Calu3 (cell line): ENCODE results near the gene NLRC3. TPM values are rescaled to one million over a fixed set of nuclear protein-coding genes. Genes with fewer than 3 reads are reported as not detected.

Experiments
- BruUV-seq: library from RNA; stranded (reverse); fragments of 400-500 nt; replicated peaks from 2 replicates; lab custom pipeline; 2021; lab: Mats Ljungman, UMichigan
- CTCF ChIA-PET: fragments of 300-600 bp; sonication (Branson Sonifier 250); formaldehyde crosslinking; loops from one replicate; lab custom pipeline; 2022; ENCODE audit warnings: antibody characterized with exemption; lab: Charles Lee
- DNase-seq: peaks from one replicate; pipeline ENCODE4 v3.0.0; 2022
- H3K27ac Mint-ChIP-seq: one replicate; pipeline ENCODE4 v1.8.0; 2022; ENCODE audit warnings: mixed read lengths; ENCODE audit not compliant: unreplicated experiment
- H3K27me3 Mint-ChIP-seq: one replicate; pipeline ENCODE4 v1.8.0; 2022; ENCODE audit warnings: mixed read lengths; ENCODE audit not compliant: unreplicated experiment
- H3K36me3 Mint-ChIP-seq: one replicate; pipeline ENCODE4 v1.8.0; 2022; ENCODE audit warnings: mild to moderate bottlenecking, moderate library complexity, mixed read lengths; ENCODE audit not compliant: insufficient read depth, unreplicated experiment
- H3K4me1 Mint-ChIP-seq: one replicate; pipeline ENCODE4 v1.8.0; 2022; ENCODE audit warnings: mild to moderate bottlenecking, low read depth, mixed read lengths; ENCODE audit not compliant: unreplicated experiment
- H3K4me3 Mint-ChIP-seq: one replicate; pipeline ENCODE4 v1.8.0; 2022; ENCODE audit warnings: mild to moderate bottlenecking, low read depth, moderate library complexity, mixed read lengths; ENCODE audit not compliant: unreplicated experiment
- H3K9me3 Mint-ChIP-seq: one replicate; pipeline ENCODE4 v1.8.0; 2022; ENCODE audit warnings: low read depth, mixed read lengths; ENCODE audit not compliant: unreplicated experiment
- intact Hi-C: fragments of 100-400 bp; cut with micrococcal nuclease; formaldehyde crosslinking; loops from one replicate; pipeline ENCODE4 v1.10.0; 2022; ENCODE audit not compliant: unreplicated experiment
- total RNA-seq: library from RNA; stranded (reverse); gene quantifications from 2 replicates; pipeline ENCODE4 v1.2.3, GENCODE V29; 2022
- TF ChIP-seq, protein P1 (sequence below): fragments of 200-600 bp; IDR thresholded peaks from one replicate; pipeline ENCODE4 v1.8.0; 2022; ENCODE audit warnings: antibody characterized with exemption; ENCODE audit not compliant: unreplicated experiment

Gene NLRC3
- total RNA-seq, 1 experiment from 2014 or later: 0.42 TPM

DNA sequence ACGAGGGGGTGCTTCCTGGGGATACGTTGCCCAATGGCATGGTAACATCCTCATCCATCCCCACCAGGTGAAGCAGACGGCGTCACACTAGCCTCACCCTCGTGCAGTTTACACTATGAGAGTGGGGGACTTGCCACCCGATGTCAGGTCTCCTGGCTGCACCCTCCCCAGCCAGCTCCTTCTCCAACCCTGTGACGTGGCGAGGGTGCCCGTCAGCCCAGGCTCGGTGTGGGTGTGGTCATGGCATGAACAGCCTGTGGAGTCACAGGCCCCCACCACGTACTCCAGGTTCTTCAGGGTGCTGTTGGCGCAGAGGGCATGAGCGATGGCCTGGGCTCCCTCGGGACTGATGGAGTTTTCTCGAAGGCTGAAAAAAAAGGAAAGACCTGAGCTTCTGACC is 28.3 kb downstream of the NLRC3 start:
- Mint-ChIP-seq H3K27me3 (peaks cover 14% of the 10 kb centered on the region), H3K27ac (no peak overlapping the region), H3K4me3 (no peak overlapping the region), H3K36me3 (no peaks in the 10 kb centered on the region), H3K9me3 (peaks cover 10% of the 10 kb centered on the region), H3K4me1 (no peaks in the 10 kb centered on the region)
- TF ChIP-seq, protein P1, sequence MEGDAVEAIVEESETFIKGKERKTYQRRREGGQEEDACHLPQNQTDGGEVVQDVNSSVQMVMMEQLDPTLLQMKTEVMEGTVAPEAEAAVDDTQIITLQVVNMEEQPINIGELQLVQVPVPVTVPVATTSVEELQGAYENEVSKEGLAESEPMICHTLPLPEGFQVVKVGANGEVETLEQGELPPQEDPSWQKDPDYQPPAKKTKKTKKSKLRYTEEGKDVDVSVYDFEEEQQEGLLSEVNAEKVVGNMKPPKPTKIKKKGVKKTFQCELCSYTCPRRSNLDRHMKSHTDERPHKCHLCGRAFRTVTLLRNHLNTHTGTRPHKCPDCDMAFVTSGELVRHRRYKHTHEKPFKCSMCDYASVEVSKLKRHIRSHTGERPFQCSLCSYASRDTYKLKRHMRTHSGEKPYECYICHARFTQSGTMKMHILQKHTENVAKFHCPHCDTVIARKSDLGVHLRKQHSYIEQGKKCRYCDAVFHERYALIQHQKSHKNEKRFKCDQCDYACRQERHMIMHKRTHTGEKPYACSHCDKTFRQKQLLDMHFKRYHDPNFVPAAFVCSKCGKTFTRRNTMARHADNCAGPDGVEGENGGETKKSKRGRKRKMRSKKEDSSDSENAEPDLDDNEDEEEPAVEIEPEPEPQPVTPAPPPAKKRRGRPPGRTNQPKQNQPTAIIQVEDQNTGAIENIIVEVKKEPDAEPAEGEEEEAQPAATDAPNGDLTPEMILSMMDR: no peak
- CTCF ChIA-PET: interaction anchor here (0.6 kb wide), 1 partner anchor 25 kb away, joined by 3 read pairs; no protein-coding TSS in a partner anchor
- no peak for DNase-seq
- BruUV-seq: no TSS peak
- intact Hi-C loops: no loop called here

DNA sequence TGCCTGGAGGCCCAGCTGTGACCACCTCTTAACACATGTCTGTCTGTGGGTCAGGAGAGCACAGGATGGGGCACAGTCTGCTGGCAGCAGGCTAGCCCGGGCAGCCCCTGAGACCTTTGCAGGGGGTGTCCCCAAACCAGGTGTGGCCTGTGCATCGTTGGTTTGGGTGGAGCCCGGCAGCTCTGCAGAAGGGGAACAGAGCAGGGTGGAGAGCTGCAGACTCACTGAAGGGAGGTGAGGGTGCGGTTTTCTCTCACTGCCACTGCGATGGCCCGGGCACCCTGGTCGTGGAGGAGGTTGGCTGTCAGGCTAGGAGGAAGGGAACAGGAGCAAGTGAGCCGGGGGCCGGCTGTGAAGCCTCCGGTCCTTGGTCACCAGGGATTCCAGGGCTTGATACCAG is 28.8 kb downstream of the NLRC3 start:
- Mint-ChIP-seq H3K4me3 (no peak overlapping the region), H3K9me3 (peaks cover 10% of the 10 kb centered on the region), H3K27ac (no peak overlapping the region), H3K36me3 (no peaks in the 10 kb centered on the region), H3K27me3 (peaks cover 14% of the 10 kb centered on the region), H3K4me1 (no peaks in the 10 kb centered on the region)
- CTCF ChIA-PET: interaction anchor here (0.6 kb wide), 1 partner anchor 24 kb away, joined by 3 read pairs; no protein-coding TSS in a partner anchor
- TF ChIP-seq, protein P1: no peak
- BruUV-seq: no TSS peak
- DNase-seq: no peak
- intact Hi-C loops: no loop called here

DNA sequence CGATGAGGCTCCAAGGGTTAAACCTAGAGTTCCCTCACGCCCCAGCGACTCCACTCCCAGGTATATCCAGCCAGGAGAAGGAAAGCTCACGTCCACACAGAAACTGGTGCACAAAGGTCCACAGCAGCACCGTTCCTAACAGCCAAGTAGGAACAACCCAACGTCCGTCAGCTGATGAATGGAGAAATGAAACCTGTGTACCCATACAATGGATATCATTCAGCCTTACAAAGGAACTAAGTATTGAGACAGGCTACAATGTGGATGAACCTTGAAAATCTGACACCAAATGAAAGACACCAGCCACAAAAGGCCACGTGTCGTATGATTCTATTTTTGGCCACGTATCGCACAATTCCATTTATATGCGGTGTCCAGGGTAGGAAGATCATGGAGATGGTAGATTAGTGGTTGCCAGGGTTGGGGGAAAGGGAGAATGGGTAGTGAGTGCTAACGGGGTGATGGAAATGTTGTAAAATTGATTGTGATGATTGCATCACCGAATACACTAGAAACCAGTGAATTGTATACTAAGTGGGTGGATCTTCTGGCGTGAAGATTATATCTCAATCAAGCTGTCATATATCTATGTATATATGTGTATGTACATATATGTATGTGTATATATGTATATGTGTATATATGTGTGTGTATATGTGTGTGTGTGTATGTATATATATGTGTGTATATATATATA is 30.1 kb downstream of the NLRC3 start:
- H3K27me3 Mint-ChIP-seq: peaks cover 14% of the 10 kb centered on the region
- no peaks in the 10 kb centered on the region for H3K4me1 Mint-ChIP-seq
- intact Hi-C loops: no loop called here
- BruUV-seq: no TSS peak
- H3K4me3 Mint-ChIP-seq: no peak overlapping the region
- TF ChIP-seq, protein P1: no peak
- H3K27ac Mint-ChIP-seq: no peak overlapping the region
- CTCF ChIA-PET: no interaction called here
- H3K36me3 Mint-ChIP-seq: peaks cover under 1% of the 10 kb centered on the region
- DNase-seq: no peak
- peaks cover 10% of the 10 kb centered on the region for H3K9me3 Mint-ChIP-seq

DNA sequence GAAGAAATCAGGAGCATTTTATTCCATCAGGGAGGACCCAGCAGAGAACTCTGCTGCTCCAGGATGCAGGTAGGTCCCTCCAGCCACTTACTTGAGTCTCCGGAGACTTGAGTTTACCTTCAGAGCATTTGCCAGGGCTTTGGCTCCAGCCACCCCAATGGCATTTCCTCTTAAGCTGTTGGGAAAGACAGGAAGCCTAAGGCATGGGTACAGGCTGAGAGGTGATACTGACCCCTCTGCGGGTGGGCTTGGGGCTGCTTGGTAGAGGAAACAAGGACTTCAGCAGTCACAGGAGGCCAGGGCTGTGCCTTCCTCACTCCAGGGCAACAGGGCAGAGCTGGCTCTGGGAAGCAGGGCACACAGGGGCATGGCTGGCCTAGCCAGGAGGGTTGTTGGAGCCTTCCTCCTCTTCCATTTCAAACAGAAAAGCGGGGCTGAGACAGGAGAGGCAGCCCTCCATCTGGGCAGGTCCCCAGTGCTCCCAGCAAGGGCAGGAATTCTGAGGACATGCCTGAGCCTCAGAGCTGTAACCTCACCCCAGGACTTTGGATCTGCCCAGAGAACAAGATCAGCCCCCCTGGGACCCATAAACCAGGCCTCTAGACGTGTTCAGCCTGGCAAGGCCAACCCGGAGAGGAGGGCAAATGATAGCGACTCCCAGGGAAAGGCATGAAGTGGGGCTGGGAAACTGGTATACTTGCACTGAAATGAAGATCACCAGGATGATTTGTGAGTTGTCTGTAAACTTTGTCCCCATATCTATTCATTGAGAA is 34.4 kb downstream of the NLRC3 start:
- intact Hi-C loops: no loop called here
- CTCF ChIA-PET: no interaction called here
- BruUV-seq: no TSS peak

More for the DNA sequence above, 34.4 kb downstream of the NLRC3 start:
- TF ChIP-seq, protein P1: no peak
- no peak overlapping the region for H3K27ac Mint-ChIP-seq
- DNase-seq: no peak
- no peaks in the 10 kb centered on the region for H3K27me3 Mint-ChIP-seq
- no peak overlapping the region for H3K4me3 Mint-ChIP-seq
- no peaks in the 10 kb centered on the region for H3K4me1 Mint-ChIP-seq
- no peaks in the 10 kb centered on the region for H3K9me3 Mint-ChIP-seq
- peaks cover 7% of the 10 kb centered on the region for H3K36me3 Mint-ChIP-seq
